Psoas muscle (tissue), 8 donors: ENCODE data around the gene DCAF4. TPM values are rescaled to one million over a fixed set of nuclear protein-coding genes. Genes with fewer than 3 reads are reported as not detected.

Experiments used
- ATAC-seq, 4 donors: fragments of 200-7000 bp; cut with Tn5 transposase; one replicate each; pipeline ENCODE4 v1.9.1; 2020; ENCODE audit warnings: moderate library complexity in 3 of 4, mild to moderate bottlenecking in 2 of 4
- DNase-seq, 2 donors: peaks; one replicate each; pipeline ENCODE4 v3.0.0-alpha.2; 2020
- H3K27ac ChIP-seq: fragments of 200-600 bp; one replicate; pipeline ENCODE4 v1.8.0; 2022
- H3K27me3 ChIP-seq, 3 donors: fragments of 200-600 bp in 1 of 3; one replicate each; pipeline versions ENCODE4 v1.6.1 to v1.8.0; 2013 to 2022; ENCODE audit warnings: low read length in 2 of 3, mild to moderate bottlenecking in 2 of 3, moderate library complexity in 1 of 3; ENCODE audit not compliant: insufficient read depth in 3 of 3
- H3K36me3 ChIP-seq, 2 donors: fragments of 200-600 bp in 1 of 2; one replicate each; pipeline versions ENCODE4 v1.6.1 to v1.8.0; 2013 to 2022; ENCODE audit warnings: low read depth in 1 of 2, mild to moderate bottlenecking in 1 of 2, moderate library complexity in 1 of 2; ENCODE audit not compliant: insufficient read depth in 1 of 2
- H3K4me1 ChIP-seq: fragments of 200-600 bp; one replicate; pipeline ENCODE4 v1.8.0; 2022
- H3K4me3 ChIP-seq: fragments of 200-600 bp; one replicate; pipeline ENCODE4 v1.8.0; 2022; ENCODE audit warnings: mild to moderate bottlenecking
- H3K9me3 ChIP-seq: fragments of 200-600 bp; one replicate; pipeline ENCODE4 v1.8.0; 2022
- CTCF ChIP-seq: fragments of 200-600 bp; IDR thresholded peaks from one replicate; pipeline ENCODE4 v1.8.0; 2022; ENCODE audit warnings: antibody characterized with exemption
- WGBS, 3 donors: extraction: QIAGEN DNeasy Blood & Tissue Kit; methylation state at CpG; one replicate each; pipeline versions ENCODE4 v1.1.6 to v1.1.7; 2013; 5-methylcytosine and 5-hydroxymethylcytosine counted together
- intact Hi-C, 2 donors: fragments of 100-400 bp; cut with DNase I; formaldehyde crosslinking; loops; one replicate each; pipeline versions ENCODE4 v1.11.0 to v1.14.2; 2022
- polyA plus RNA-seq, 3 donors: library from polyadenylated mRNA; stranded (reverse); fragments of 200-250 nt; gene quantifications; one replicate each; pipeline ENCODE4 v1.2.3, GENCODE V29; 2013
- total RNA-seq, 4 donors: library from RNA; stranded (reverse); fragmentation: NEBNext Ultra II Directional in 2 of 4; extraction: Animal tissue kit (Norgen Biotek cat#: 25700) in 2 of 4; gene quantifications; one replicate each; pipeline versions ENCODE4 v1.2.1 to v1.2.4, GENCODE V29; 2021 to 2023
- donor health status: healthy with polysubstance abuse.
- donor health status: DM: no; HTN: no; CAD: no; lungs with moderate emphysema.
- donor health status: Bipolar disorder and iron deficiency.
- donor health status: healthy.
- donor health status: DM: yes; HTN: yes; CAD: no.
- donor health status: DM: no; HTN: no; CAD: no.
- donor health status: DM: no; HTN: no; CAD: no.
- donor health status: DM: yes; HTN: yes; CAD: no.

DCAF4 gene
- total and polyA plus RNA-seq, 7 donors = 11.1 to 26.0 (median 18.1) TPM

- Histone ChIP-seq H3K27ac (peak overlapping the region; percentile 16), H3K9me3 (no peaks in the 10 kb centered on the region), H3K36me3 (no peaks in the 10 kb centered on the region), H3K27me3 (peaks cover 0 to 7% (median 0%) of the 10 kb centered on the region in 3 donors), H3K4me3 (no peak overlapping the region), H3K4me1 (peaks cover 47% of the 10 kb centered on the region)
- WGBS, 3 donors = 66 to 86% (median 66%) methylated on average over 2 of the region's 2 CpGs
- no peak for DNase-seq
- no peak for ATAC-seq
- TF ChIP-seq CTCF = no peak
- intact Hi-C loops = no loop called here
These were observed 37.5 kb upstream of the DCAF4 start for GRCh38 chr14:72888636-72889201.

- Histone ChIP-seq H3K9me3 (no peaks in the 10 kb centered on the region), H3K36me3 (no peaks in the 10 kb centered on the region), H3K27ac (no peak overlapping the region), H3K27me3 (peaks cover 0 to 7% (median 0%) of the 10 kb centered on the region in 3 donors), H3K4me3 (no peak overlapping the region), H3K4me1 (peaks cover 42% of the 10 kb centered on the region)
- TF ChIP-seq CTCF = no peak
- no peak for ATAC-seq
- intact Hi-C loops = no loop called here
- no peak for DNase-seq
- 47 to 59% (median 49%) methylated on average over 5 of the region's 5 CpGs for whole genome bisulfite sequencing, 3 donors
These were observed 36.9 kb upstream of the DCAF4 start for GRCh38 chr14:72889366-72889765.

- no peaks in the 10 kb centered on the region for H3K36me3 ChIP-seq
- 1 to 5% (median 5%) methylated on average over 14 of the region's 14 CpGs for WGBS, 3 donors
- H3K27me3 ChIP-seq = peaks cover 0 to 7% (median 0%) of the 10 kb centered on the region in 3 donors
- H3K4me3 ChIP-seq = peak overlapping the region; percentile 96
- no peak overlapping the region for H3K27ac ChIP-seq
- TF ChIP-seq CTCF = no peak
- no peaks in the 10 kb centered on the region for H3K9me3 ChIP-seq
- H3K4me1 ChIP-seq = peaks cover 45% of the 10 kb centered on the region
- intact Hi-C loops = loop anchor here in 1 of 2 donors (5.0 kb wide), 4 partner anchors 79 to 274 kb away; no protein-coding TSS in a partner anchor
- no peak for DNase-seq
- ATAC-seq = no peak
These were observed 34.6 kb upstream of the DCAF4 start for GRCh38 chr14:72891666-72892102.

- Histone ChIP-seq H3K27ac (peak overlapping the region; percentile 92), H3K4me1 (peaks cover 45% of the 10 kb centered on the region), H3K4me3 (peak overlapping the region; percentile 96), H3K36me3 (no peaks in the 10 kb centered on the region), H3K9me3 (no peaks in the 10 kb centered on the region), H3K27me3 (peaks cover 0 to 7% (median 0%) of the 10 kb centered on the region in 3 donors)
- ATAC-seq = no peak
- 0 to 2% (median 1%) methylated on average over 46 to 47 of the region's 47 CpGs for WGBS, 3 donors
- DNase-seq = no peak
- TF ChIP-seq CTCF = no peak
- intact Hi-C loops = loop anchor here in 1 of 2 donors (5.0 kb wide), 4 partner anchors 80 to 275 kb away; no protein-coding TSS in a partner anchor
These were observed 34.0 kb upstream of the DCAF4 start for GRCh38 chr14:72892103-72892878.
